ENCODE data around the gene RNU1-4.
"Not testable (repeated sequence)": the region's sequence is repeated elsewhere in the genome, so short reads cannot be mapped to it uniquely, and the experiment has no call there.

RNU1-4 gene

GRCh38 chr1:16716691-16717335 is 23.5 kb upstream of the RNU1-4 start:
- Histone ChIP-seq H3K27me3 (ENCODE audit: insufficient read depth, low read length, poor library complexity, severe bottlenecking) (no peaks in the 10 kb centered on the region), H3K9me3 (ENCODE audit: insufficient read depth, low read depth, low read length) (no peaks in the 10 kb centered on the region), H2AFZ (ENCODE audit: low read length) (no peak overlapping the region), H3F3A (ENCODE audit: low read depth) (no peaks in the 10 kb centered on the region), H3K9ac (ENCODE audit: low read depth, low read length, poor library complexity, severe bottlenecking) (no peak overlapping the region), H4K20me1 (ENCODE audit: insufficient read depth, low read length, poor library complexity, severe bottlenecking) (no peaks in the 10 kb centered on the region), H3K4me3 (ENCODE audit: low read length, poor library complexity, severe bottlenecking) (no peak overlapping the region), H3K79me2 (ENCODE audit: insufficient read depth, low read length) (no peaks in the 10 kb centered on the region), H3K4me1 (ENCODE audit: insufficient read depth, low read length, poor library complexity, severe bottlenecking) (no peaks in the 10 kb centered on the region), H3K9me2 (replicated peaks; ENCODE audit: low read depth, low read length) (no peaks in the 10 kb centered on the region), H3K36me3 (ENCODE audit: insufficient read depth, low read length) (no peaks in the 10 kb centered on the region), H3K4me2 (ENCODE audit: low read depth, low read length, poor library complexity, severe bottlenecking) (no peak overlapping the region)
- no peak for TF ChIP-seq CTCF (conservative IDR thresholded peaks at IDR 0.05; ENCODE audit: low read length)
- no peak for TF ChIP-seq EZH2phosphoT487 (IDR thresholded peaks at IDR 0.05; ENCODE audit: borderline replicate concordance)

DNA sequence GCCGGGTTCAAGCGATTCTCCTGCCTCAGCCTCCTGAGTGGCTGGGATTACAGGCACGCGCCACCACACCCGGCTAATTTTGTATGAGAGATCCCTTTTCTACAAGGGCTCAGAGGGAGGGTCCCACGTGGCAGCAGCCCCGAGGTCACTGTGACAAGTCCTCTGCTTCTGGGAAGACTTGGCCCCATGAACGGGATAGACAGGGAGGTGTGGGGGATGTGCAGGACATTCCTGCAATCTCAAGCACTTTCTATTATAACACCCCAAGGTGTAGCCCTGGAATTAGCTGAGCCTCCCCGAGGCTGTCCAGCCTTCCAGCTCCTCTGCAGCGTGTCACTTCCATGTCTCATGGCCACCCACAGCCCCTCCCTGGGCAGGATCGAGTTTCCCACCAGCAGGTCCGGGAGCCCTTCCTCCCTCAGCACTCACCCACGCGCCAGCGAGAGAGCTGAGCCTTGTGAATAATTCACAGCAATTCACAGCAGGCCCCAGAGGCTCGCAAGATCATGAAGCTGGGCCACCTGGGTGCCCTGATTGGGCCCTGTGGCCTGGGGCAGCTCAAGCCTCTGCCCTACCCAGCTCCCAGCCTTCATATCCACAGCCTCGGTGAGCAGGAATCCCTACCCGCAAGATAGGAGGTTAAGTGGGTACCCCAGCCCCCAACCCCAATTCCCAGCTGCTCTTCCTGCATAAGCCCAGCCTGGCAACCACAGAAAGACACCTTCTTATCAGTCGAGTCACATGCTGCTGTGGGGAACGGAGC is 22.8 kb upstream of the RNU1-4 start:
- no peaks in the 10 kb centered on the region for H3K4me1 ChIP-seq (ENCODE audit: insufficient read depth, low read length, poor library complexity, severe bottlenecking)
- H3K36me3 ChIP-seq (ENCODE audit: insufficient read depth, low read length): no peaks in the 10 kb centered on the region
- H3K4me3 ChIP-seq (ENCODE audit: low read length, poor library complexity, severe bottlenecking): no peak overlapping the region
- H3K27me3 ChIP-seq (ENCODE audit: insufficient read depth, low read length, poor library complexity, severe bottlenecking): no peaks in the 10 kb centered on the region
- H3K9me2 ChIP-seq (replicated peaks; ENCODE audit: low read depth, low read length): no peaks in the 10 kb centered on the region
- H4K20me1 ChIP-seq (ENCODE audit: insufficient read depth, low read length, poor library complexity, severe bottlenecking): no peaks in the 10 kb centered on the region
- H3K4me2 ChIP-seq (ENCODE audit: low read depth, low read length, poor library complexity, severe bottlenecking): no peak overlapping the region
- H3K9ac ChIP-seq (ENCODE audit: low read depth, low read length, poor library complexity, severe bottlenecking): no peak overlapping the region
- no peaks in the 10 kb centered on the region for H3K9me3 ChIP-seq (ENCODE audit: insufficient read depth, low read depth, low read length)
- no peaks in the 10 kb centered on the region for H3F3A ChIP-seq (ENCODE audit: low read depth)
- TF ChIP-seq EZH2phosphoT487 (IDR thresholded peaks at IDR 0.05; ENCODE audit: borderline replicate concordance) (no peak), CTCF (conservative IDR thresholded peaks at IDR 0.05; ENCODE audit: low read length) (no peak)
- no peak overlapping the region for H2AFZ ChIP-seq (ENCODE audit: low read length)
- H3K79me2 ChIP-seq (ENCODE audit: insufficient read depth, low read length): no peaks in the 10 kb centered on the region

GRCh38 chr1:16718099-16718907 is 22.0 kb upstream of the RNU1-4 start:
- H3K9me2 ChIP-seq (replicated peaks; ENCODE audit: low read depth, low read length); H3K36me3 ChIP-seq (ENCODE audit: insufficient read depth, low read length); H2AFZ ChIP-seq (ENCODE audit: low read length); H3K79me2 ChIP-seq (ENCODE audit: insufficient read depth, low read length); H3K4me1 ChIP-seq (ENCODE audit: insufficient read depth, low read length, poor library complexity, severe bottlenecking); H3K27me3 ChIP-seq (ENCODE audit: insufficient read depth, low read length, poor library complexity, severe bottlenecking); H3K4me3 ChIP-seq (ENCODE audit: low read length, poor library complexity, severe bottlenecking); H3K9ac ChIP-seq (ENCODE audit: low read depth, low read length, poor library complexity, severe bottlenecking); H3F3A ChIP-seq (ENCODE audit: low read depth); H4K20me1 ChIP-seq (ENCODE audit: insufficient read depth, low read length, poor library complexity, severe bottlenecking); H3K4me2 ChIP-seq (ENCODE audit: low read depth, low read length, poor library complexity, severe bottlenecking); H3K9me3 ChIP-seq (ENCODE audit: insufficient read depth, low read depth, low read length): not testable (repeated sequence)
